PC-9 (cell line): ENCODE results near the gene LINS1.

Experiments used
- CTCF ChIP-seq: fragments of 200-600 bp; sonication (generic); conservative IDR thresholded peaks from 2 replicates; pipeline ENCODE4 v1.6.1; 2017; ENCODE audit warnings: mixed run types, antibody characterized with exemption, mild to moderate bottlenecking, moderate library complexity
- EZH2 ChIP-seq: fragments of 200-600 bp; sonication (generic); IDR thresholded peaks from 2 replicates; pipeline ENCODE4 v1.8.0; 2017; ENCODE audit warnings: antibody characterized with exemption, low read depth

DNA sequence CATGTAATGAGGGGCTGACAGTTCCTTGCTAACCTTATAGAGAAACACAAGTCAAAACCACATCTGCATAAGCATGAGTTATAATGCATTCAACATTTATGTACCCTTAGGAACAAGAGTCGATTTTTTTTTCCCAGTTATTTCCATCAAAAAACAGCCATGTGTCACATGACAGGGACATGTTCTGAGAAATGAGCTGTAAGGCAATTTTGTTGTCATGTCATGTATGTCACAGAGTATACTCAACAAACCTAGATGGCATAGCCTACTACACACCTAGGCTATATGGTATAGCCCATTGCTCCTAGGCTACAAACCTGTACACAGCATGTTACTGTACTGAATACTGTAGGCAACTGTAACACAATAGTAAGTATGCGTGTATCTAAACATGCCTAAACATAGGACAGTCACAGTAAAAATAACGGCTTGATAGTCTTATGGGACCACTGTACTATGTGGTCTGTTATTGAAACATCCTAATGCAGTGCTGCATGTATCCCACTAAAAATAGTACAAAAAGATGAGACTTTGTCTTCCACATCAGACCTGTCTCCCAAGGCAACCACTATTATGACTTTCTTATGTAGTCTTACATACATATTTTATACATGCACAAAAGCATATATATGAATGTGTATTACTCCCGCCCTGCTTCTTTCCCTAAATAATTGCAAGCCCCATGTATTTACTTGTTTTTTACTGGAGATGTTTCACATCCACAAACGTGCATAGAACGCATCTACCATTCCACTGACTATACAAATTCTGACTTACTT lies 34.9 kb downstream of the LINS1 start:
- no peak for TF ChIP-seq CTCF
- TF ChIP-seq EZH2: no peak
